SIG-M5 treated with dmso at 0.1 percent for 504 hours (cell line): ENCODE data around the gene PSMC1.
"Not testable (repeated sequence)": the region's sequence is repeated elsewhere in the genome, so short reads cannot be mapped to it uniquely, and the experiment has no call there.

Experiments
- DNase-seq: peaks from one replicate; lab custom pipeline; 2025; ENCODE audit not compliant: unreplicated experiment; lab: John Stamatoyannopoulos, UW

PSMC1 gene

DNA sequence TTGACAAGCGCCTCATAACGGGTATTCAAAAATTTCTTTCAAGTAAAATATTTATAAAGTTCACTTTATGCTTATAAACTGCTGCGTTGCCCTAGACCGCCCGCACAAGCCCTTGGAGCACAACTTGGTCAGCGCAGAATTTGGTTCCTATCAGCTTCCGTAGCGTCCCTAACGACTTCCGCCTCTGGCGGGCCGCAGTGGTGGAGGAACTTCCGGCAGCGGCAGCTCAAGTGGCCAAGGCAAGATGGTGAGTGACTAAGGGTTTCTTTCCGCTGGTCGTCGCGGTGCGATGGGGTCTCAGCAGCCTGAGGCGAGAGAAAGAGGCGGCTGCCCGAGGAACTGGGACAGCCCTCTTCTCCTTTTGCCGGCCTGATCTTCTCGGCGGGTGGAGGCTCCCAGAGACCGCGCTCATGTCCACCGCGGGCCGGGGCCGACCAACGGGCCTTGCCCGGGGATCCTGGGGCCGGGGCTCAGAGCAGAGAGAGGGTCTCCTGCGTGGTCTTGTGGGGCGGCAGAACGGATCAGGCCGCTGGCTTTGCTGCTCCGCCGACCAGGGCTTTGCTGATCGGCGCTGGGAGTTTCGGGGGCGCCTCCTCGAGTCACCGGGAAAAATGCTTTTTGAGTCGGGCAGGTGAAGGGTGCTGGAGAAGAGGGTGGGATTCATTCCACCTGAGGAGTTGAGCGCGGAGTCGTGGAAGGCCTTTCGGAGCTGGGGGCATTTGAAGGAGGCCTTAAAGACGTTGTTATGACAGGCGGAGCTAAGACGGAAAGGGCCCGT lies at the start of gene PSMC1:
Gene PSMC1, plus strand, starts transcription at position 200 of the 778 bp plus-strand sequence. Its CDS starts 45 bp downstream, at position 245.
- DNase-seq: peak; percentile 92

DNA sequence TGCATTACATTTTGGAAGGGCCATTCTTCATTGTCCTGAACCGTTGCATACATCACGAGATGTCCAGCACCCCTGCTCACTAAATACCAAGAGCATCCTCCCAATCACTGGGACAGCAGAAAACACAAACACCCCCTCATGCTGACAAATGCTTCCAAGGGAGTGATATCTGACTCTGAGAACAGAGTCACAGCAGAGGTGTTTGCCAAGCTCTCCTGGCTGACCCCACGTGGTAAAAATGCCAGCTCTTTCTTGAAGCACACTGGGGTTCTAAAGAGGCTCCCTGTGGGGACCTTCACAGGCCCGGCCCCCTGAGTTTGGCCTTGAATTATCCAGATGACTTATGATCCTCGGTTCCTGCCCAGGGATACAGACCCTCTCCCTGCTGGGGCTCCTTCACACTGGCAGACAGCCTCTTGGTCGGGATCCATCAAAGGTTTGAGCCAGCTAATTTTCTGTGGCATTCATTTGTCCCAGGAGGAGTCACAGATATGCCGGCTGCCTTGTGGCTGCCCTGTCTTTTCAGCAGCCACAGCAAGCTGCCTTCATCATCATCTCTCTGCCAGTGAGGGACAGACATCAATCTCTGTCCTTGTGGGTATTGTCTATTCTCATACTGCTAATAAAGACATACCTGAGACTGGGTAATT lies 43.1 kb upstream of the PSMC1 start:
- no peak for DNase-seq

DNA sequence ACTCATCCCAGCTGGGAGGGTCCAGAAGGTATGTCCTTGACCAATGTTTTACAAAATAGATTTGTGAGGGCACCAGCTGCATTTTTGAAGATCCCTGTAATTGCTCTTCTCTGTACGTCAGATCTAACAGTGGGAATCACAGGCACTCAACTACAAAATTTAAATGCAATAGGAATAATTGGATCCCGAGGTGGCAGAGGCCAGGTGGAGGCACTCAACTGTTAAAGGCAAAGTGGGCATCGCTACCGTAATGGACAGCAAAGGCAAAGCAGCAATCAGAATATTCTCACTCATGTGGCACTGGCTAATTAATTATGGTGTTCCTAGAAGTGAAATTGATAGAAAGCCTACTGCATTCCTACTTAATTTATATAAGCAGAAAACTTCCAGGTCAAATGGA lies 27.9 kb upstream of the PSMC1 start:
- no peak for DNase-seq

DNA sequence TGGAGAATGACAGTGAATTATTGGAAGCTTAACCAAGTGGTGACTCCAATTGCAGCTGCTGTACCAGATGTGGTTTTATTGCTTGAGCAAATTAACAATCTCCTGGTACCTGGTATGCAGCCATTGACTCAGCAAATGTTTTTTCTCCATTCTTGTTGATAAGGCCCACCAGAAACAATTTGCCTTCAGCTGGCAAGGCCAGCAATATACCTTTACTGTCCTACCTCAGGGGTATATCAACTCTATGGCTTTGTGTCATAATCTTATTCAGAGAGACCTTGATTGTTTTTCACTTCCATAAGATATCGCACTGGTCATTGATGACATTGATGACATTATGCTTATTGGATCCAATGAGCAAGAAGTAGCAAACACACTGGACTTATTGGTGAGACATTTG lies 26.4 kb upstream of the PSMC1 start:
- DNase-seq: not testable (repeated sequence)

DNA sequence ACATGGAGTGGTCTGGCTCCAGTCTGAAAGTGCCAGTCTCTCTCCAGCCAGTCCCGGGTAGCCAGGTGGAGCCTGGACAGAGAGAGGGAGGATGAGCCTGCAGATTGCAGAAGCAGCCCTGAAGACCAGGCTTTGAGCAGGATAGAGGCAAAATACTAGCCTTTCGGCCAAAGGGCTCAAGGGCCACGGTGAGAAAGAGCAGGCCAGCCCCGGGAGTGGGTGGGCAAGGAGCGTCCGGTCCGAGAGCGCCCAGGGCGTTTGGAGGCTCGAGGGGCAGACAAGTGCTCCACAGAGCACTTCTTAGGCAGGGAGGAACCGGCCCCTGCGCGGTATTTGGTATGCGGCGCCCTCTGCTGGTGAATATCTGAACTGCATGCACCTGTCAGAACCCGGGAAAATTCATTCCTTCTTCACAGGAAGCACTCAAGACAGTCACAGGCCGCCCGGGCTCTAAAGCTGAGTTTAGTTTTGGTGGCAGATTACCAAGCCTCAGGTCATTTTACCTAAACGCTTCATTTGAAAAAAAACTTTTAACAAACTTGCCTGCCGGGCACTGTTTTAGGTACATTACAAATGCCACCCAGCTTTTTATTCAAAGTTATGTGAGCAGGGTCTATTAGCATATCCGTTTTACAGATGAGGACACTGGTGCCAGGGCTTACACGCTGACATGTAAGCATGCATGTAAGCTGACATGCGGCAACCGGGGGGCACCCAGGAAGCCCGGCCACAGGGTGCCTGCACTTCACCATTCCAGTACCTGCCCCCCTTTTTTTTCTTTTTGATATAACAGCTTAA lies 21.0 kb upstream of the PSMC1 start:
- peak; percentile 73 for DNase-seq

DNA sequence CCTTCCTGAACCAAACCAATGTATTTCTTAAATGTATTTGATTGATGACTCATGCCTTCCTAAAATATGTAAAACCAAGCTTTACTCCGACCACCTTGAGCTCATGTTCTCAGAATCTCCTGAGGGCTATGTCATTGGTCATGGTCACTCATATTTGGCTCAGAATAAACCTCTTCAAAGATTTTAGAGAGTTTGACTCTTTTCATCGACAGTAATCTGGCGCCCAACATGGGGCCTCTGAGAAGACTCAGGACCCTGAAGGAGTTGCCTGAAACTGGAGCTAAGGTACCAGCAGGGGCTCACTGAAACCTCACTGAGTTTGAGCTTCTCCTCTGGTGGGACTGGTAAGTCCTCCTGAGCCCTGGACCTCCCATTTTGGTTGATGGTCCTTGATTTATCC lies 17.2 kb upstream of the PSMC1 start:
- DNase-seq: no peak

DNA sequence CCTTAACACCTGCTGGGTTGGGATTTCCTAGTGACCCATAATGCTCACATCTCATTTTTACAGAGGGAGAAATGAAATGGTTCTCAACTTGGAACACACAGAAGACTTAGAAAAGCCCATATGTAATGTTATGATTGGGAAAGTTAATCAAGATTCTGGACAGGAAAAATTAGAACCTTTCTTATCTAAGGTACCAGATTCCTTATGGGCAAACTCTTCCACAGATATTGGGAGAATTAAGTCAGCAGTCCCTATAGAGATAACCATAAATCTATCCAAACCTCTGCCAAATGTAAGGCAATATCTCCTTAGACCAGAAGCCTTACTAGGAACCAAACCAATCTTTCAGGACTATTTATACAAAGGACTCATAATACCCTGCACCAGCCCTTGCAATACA lies 13.9 kb upstream of the PSMC1 start:
- DNase-seq: no peak

DNA sequence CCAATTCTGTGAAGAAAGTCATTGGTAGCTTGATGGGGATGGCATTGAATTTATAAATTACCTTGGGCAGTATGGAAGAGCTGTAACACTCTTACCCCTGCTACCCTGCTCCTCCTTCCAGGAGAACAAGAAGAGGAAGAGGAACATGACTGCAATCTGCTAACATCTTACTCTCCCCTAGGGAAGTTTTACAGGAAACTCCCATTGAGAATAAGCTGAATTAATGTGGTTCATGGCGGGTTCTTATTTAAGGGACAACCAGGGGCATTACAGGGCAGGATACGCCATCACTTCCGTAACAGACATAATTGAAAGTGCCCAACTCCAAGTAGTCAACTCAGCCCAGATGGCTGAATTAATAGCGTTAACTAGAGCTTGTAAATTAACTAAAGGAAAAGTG lies 9.4 kb upstream of the PSMC1 start:
- DNase-seq: no peak

DNA sequence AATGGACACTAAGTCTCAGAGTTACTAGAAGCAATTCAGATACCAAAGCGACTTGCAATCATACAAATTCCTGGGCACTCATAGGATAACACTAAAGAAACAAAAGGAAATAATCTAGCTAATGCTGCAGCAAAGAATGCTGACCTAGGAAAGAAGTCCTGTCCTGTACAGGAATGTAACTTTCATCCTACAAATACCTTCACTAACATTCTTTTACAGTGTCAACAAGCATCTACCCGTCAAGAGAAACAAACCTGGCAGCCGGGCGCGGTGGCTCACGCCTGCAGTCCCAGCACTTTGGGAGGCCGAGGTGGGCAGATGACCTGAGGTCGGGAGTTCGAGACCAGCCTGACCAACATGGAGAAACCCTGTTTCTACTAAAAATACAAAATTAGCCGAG lies 8.9 kb upstream of the PSMC1 start:
- not testable (repeated sequence) for DNase-seq

DNA sequence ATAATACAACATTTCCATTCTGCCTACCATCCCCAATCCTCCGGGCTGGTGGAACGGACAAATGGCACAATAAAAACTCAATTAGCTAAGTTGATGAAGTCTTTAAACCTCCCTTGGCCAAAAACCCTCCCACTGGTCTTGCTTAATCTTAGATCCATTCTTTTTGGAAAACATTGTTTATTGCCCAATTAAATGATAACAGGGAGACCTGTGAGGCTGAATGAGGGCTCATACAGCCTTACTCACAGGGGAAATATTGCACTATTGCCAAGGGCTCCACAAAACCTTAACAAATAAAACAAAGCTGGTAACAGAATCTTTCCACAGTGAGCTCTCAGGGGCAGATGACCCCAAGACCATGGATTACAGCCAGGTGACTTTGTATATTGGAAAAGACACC lies 7.8 kb upstream of the PSMC1 start:
- no peak for DNase-seq

DNA sequence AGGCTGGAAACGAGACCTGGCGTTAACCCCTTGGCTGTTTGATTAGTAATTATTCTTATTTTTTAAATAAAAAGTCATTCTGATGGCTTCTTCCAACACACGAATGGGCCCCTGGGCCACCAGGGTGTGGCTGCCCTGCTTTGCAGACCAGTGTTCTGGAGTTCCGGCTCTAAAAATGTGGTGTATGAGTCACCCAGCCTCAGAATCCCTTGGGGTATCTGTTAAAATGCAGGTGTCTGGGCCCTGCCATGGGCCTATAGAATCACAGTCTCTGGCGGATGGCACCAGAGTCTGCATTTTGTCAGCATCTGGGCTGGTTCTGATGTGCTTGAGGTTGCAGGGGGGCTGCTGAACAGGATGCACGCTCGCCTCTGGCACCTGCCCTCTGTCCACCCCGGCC lies 2.5 kb upstream of the PSMC1 start:
- DNase-seq: no peak

DNA sequence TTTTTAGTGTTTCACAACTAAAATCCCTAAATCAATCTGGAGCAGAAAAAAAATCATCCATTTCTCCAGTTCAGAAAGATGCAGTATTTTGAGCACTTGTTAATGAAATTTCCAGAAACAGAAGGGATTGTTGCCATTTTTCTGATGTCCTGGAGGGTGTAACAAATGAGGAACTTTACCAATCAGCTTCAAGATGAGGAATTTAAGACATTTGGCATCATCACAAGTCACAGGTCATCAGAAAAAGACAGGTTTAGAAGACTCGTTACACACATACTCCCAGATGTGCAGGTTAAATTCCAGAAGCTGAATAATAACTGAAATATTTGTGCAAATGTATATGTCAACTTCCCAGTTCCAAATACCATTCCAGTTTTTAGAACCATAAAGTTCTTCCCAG lies 482 bp upstream of the PSMC1 start:
- peak; percentile 11 for DNase-seq

DNA sequence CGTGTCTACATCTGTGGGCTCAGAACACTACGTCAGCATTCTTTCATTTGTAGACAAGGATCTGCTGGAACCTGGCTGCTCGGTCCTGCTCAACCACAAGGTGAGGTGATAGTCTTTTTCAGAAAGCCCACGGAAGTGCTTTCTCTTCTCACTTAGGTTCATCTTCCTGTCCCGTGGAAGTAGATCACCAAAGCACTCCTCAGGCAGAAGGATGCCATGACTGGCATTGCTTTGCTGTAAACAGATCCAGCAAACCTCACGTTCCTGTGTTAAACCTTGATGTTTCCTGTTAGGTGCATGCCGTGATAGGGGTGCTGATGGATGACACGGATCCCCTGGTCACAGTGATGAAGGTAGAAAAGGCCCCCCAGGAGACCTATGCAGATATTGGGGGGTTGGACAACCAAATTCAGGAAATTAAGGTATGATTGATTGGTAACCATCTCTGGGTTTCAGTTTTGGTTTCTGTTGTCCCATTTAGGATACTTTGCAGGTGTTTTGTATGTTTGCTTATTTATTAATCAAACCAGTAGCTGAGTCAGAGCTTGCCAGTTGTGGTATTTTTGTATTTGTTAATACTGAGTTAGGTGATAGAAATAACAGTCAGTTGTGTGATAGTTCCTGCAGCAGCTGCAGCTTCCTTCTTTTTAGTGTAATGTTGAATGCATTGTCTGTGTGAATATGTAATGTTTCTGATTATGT lies 7.5 kb downstream of the PSMC1 start:
- no peak for DNase-seq

DNA sequence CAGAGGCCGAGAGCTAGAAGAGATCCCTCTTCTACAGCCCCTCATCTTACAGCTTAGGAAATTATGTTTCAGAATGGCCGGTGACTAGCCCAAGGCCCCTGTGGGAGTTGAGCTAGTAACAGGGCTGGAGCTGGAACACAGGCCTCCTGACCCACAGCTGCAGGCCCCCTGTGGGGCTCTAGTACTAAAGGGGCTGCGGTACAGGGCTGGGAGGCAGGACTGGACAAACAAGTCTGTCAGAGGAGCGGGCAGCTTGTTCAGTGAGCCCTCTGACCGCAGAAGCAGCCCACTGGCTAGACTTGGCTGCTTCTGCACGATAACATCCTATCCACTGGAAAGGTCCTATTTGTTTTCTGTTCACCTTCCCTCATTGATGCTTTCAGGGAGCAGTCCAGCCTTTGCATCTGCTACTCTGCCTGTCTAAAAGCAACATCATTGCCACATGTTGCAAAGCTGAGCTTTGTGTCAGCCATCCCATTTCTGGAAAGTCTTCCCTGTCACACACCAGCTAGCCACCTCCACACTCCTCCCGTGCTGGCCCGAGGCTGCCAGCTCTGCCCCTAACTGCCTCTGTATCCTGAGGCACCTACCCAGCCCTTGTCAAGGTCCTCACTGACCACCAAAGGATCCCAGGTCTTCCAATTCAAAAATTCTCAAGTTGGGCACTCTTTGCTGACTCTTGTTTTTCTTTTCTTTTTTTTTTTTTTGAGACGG lies 10.2 kb downstream of the PSMC1 start:
- DNase-seq: no peak

DNA sequence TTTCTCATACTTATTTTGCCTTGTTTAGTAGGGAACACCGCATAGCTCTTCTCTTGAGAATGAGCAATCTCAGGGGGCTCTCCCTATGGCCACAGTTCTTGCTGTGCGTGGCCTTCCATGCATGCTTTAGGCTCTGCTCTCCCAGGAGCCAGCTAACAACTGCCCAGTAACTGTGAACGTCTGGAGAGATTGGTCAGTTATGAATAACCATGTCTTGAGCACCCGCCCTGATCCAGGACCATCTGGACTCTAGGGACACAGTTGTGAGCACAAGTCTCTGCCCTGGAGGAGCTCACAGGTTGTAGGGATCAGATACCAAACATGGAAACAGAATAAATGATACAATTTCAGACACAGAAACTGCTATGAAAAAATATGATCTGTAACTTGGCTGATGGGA lies 12.1 kb downstream of the PSMC1 start:
- no peak for DNase-seq

DNA sequence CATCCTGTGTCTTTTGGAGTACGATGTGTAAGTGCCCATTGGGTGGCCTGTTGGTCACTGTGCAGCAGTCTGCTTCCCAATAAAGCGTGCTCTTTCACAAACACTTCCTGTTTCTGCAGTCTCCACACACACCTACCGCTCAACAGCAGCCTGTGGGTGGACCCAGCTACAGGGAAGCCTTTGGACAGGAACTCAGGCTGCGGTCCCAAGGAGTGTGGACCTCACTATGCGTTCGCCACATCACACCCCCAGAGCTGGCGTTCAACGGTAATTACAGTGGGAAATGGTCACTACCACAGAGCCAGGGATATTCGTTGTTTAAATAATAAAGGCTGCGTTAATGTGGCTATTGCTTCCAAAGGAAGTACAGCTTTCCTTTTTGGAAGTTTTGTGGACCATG lies 16.2 kb downstream of the PSMC1 start:
- no peak for DNase-seq

DNA sequence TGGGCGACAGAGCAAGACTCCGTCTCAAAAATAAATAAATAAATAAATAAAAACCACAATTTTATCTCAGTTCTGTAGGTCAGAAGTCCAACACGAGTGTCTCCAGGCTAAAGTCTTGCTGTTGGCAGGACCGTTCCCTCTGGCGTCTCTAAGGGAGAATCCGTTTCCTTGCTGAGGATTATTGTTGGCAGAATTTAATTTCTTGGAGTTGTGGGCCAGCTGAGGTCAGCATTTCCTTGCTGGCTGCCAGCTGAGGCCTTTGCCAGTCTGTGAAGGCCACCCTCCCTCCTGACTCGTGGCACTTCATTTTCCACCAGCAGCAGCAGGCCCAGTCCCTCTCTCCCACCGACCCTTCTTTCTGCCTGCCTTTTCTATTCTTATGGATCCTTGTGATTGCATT lies 17.2 kb downstream of the PSMC1 start:
- no peak for DNase-seq

DNA sequence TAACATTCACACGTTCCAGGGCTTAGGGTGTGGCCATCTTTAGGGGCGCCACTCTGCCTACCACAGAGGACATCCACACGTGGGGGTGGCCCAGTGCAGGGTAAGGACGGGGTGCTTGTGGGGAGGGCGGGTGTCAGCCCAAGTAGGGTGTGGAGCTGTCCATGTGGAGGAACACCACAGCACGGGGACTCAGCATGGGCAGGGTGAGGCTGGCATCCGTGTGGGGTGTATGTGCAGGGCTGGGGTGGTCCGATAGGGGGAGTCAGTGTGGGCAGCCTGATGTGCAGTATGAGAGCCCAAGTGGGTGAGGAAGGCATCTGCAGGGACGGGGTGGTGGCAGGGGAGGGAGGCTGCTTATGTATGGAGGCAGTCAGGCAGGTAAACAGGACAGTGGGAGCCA lies 17.7 kb downstream of the PSMC1 start:
- DNase-seq: no peak

DNA sequence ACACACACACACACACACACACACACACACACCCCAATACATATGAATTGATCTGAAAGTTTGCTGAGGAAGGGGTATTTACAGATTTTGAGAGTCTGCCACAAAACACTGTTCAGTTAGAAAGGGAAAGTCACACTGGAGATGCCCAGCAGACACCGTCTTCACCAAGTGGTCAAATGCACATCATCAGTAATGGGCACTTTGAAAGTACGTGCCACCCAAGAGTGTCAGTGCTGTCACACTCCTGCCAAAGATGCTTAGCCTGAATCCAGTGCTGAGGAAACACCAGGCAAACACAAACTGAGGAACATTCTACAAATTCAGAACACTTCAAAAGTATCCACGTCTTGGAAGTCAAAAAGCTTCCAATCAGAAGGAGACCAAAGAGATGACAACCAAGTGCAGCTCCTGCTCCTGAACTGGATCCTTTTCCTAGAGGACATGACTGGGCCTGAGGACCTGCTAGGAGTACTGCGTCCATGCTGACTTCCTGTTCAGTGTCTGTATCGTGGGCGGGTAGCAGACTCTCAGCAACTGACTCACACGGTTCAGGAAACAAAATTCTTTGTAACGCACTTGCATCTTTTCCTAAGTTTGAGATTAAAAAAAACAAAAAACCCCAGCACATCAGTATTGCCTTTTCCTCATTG lies 18.6 kb downstream of the PSMC1 start:
- no peak for DNase-seq

DNA sequence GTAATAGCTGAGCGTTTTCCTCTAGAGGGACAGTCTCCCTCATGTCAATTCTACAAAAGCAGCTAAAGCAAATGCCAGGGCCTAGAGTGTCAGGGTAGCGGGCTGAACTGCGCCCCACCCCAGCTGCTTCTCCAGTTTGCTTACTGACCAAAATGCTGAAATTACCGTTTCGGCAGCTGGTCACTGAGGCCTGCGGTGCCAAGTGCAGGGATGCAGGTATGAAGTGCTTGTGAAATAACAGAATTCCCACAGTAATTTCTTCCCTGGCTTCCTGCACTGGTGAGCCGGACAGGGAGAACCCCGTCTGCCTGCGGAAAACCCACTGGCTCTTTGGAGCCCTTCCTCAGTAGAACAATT lies 19.1 kb downstream of the PSMC1 start:
- no peak for DNase-seq
